ENCODE measurements around the gene G6PC1.

DNA sequence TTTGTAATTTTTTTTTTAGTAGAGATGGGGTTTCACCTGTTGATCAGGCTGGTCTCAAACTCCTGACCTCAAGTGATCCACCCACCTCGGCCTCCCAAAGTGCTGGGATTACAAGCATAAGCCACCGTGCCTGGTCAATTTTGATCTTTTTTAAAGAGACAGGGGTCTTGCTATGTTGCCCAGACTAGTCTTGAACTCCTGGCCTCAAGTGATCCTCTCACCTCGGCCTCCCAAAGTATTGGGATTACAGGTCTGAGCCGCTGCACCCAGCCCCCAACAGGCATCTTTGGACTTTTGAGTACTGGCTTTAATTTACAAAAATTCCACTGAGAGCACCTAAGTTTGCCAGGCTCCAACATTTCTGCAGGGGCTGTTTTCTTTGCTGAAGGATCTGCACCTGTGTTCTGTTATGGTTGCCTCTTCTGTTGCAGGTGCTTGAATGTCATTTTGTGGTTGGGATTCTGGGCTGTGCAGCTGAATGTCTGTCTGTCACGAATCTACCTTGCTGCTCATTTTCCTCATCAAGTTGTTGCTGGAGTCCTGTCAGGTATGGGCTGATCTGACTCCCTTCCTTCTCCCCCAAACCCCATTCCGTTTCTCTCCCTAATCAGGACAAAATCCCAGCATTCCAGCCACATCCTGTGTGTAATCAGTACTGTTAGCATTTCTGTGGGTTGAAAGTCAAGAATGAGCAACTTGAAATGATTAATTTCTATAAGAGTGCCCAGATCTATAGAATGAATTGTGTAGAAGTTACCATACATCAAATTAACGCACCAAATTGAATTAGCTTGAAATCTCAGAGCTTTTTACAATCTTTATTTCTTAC is 8.5 kb downstream of the G6PC1 start:
- TF ChIP-seq CTCF (IDR thresholded peaks at IDR 0.05), result no peak
- TF ChIP-seq NFYB (CRISPR knock-in tag; conservative IDR thresholded peaks at IDR 0.05; ENCODE audit: low read depth), result no peak
- TF ChIP-seq, protein P1, sequence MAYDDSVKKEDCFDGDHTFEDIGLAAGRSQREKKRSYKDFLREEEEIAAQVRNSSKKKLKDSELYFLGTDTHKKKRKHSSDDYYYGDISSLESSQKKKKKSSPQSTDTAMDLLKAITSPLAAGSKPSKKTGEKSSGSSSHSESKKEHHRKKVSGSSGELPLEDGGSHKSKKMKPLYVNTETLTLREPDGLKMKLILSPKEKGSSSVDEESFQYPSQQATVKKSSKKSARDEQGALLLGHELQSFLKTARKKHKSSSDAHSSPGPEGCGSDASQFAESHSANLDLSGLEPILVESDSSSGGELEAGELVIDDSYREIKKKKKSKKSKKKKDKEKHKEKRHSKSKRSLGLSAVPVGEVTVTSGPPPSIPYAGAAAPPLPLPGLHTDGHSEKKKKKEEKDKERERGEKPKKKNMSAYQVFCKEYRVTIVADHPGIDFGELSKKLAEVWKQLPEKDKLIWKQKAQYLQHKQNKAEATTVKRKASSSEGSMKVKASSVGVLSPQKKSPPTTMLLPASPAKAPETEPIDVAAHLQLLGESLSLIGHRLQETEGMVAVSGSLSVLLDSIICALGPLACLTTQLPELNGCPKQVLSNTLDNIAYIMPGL (CRISPR knock-in tag; IDR thresholded peaks at IDR 0.05), result no peak
- no peak for TF ChIP-seq ETV6 (CRISPR knock-in tag; IDR thresholded peaks at IDR 0.05)
- no peak for TF ChIP-seq PRDM15 (CRISPR knock-in tag; IDR thresholded peaks at IDR 0.05)
- TF ChIP-seq, protein P2, sequence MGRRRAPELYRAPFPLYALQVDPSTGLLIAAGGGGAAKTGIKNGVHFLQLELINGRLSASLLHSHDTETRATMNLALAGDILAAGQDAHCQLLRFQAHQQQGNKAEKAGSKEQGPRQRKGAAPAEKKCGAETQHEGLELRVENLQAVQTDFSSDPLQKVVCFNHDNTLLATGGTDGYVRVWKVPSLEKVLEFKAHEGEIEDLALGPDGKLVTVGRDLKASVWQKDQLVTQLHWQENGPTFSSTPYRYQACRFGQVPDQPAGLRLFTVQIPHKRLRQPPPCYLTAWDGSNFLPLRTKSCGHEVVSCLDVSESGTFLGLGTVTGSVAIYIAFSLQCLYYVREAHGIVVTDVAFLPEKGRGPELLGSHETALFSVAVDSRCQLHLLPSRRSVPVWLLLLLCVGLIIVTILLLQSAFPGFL (CRISPR knock-in tag; IDR thresholded peaks at IDR 0.05; ENCODE audit: borderline replicate concordance), result no peak
- no peak for TF ChIP-seq TEAD4 (CRISPR knock-in tag; IDR thresholded peaks at IDR 0.05)
